ENCODE measurements around the gene BEGAIN.

BEGAIN gene

DNA sequence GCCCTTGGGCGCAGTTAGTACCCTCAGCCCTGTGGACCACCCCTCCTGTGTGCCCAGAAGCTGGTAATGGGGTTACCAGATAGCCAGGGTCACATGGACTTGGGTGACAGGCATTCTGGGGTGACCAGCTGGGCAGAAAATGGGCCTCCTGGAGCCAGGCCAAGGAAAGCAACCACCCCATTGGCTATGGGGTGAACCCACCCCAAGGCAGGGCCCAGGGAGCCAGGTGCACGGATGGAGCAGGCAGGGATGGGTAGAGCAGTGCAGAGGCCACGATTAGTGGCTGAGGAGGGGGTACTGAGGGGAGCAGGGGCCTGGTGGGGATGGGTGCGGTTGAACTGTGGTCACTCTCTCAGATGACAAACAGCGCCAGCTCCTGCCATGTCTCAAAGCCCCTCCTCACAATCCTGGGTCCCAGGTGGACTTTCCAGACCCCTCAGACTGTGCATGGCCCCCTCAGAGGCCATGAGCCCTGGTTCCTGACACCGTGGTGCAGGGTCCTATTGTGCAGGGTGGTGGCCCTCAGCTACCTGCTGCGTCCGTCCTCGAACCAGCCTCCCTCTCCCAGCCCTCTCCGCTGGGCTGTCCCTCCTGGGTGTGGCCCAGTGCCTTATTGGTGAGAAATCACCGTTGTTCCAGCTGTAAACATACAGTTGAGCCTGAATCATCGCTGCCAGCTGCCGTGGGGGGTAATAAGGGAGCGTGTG, 23.4 kb upstream of the BEGAIN start:
- Mint-ChIP-seq H3K9me3 (no peaks in the 10 kb centered on the region), H3K4me1 (no peaks in the 10 kb centered on the region), H3K36me3 (ENCODE audit: insufficient read depth) (no peaks in the 10 kb centered on the region), H3K27ac (ENCODE audit: low read depth) (no peak overlapping the region), H3K4me3 (no peak overlapping the region), H3K27me3 (peaks cover 42% of the 10 kb centered on the region)
- DNase-seq (ENCODE audit: low spot score in 2 of 2) (no peak), ATAC-seq (replicated peaks; ENCODE audit: extremely low read depth, poor library complexity, severe bottlenecking) (no peak)

DNA sequence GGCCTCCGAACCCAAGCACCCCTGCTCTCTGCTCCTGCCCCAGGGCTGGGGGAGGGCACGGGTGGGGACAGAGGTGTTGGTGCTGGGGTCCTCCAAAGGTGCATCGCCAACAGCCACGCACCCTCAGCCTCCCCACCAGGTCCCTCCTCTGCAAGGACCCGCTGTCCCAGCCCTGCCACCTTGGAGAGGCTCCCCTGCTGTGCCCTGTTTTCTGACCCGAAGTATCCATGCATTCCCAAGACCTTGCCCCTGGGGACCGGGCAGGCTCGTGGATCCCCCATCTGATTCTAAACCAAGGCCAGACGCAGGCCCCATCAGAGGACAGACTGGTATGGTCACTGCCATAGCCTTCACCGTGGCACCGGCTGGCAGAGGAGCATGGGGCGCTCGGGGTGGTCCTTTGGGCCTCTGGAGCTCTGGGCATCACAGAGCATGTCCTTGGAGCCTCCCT, 22.7 kb upstream of the BEGAIN start:
- H3K36me3 Mint-ChIP-seq (ENCODE audit: insufficient read depth): no peaks in the 10 kb centered on the region
- DNase-seq (ENCODE audit: low spot score in 2 of 2): no peak
- no peak overlapping the region for H3K4me3 Mint-ChIP-seq
- no peak overlapping the region for H3K27ac Mint-ChIP-seq (ENCODE audit: low read depth)
- no peaks in the 10 kb centered on the region for H3K4me1 Mint-ChIP-seq
- H3K9me3 Mint-ChIP-seq: no peaks in the 10 kb centered on the region
- peaks cover 42% of the 10 kb centered on the region for H3K27me3 Mint-ChIP-seq
- ATAC-seq (replicated peaks; ENCODE audit: extremely low read depth, poor library complexity, severe bottlenecking): no peak

DNA sequence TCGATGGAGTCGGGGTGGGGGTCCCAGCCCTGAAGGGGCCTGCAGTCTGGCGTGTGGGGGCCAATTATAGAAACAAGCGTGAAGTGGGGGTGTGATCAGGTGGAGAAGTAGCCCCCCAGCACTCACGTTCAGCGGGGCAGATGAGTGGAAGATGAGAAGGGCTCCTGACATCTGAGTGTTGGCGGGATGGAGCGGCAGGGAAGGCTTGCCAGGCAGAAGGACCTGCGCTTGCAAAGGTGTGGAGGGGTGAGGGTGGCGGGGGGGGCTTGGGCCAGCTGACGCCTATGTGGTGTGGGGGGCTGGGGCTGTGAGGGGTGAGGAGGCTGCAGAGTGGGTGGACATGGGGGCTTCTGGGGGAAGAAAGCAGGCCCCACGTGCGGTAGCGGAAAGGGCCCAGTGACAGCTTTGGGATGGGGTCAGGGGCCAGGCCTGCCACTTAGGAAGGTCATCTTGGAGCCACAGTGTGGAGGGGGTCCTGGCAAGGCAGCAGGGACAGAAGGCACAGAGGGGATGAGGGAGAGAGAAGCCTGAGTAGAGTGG, 22.2 kb upstream of the BEGAIN start:
- DNase-seq (ENCODE audit: low spot score in 2 of 2) (no peak), ATAC-seq (replicated peaks; ENCODE audit: extremely low read depth, poor library complexity, severe bottlenecking) (no peak)
- peaks cover 42% of the 10 kb centered on the region for H3K27me3 Mint-ChIP-seq
- no peak overlapping the region for H3K4me3 Mint-ChIP-seq
- no peaks in the 10 kb centered on the region for H3K4me1 Mint-ChIP-seq
- H3K36me3 Mint-ChIP-seq (ENCODE audit: insufficient read depth): no peaks in the 10 kb centered on the region
- H3K9me3 Mint-ChIP-seq: no peaks in the 10 kb centered on the region
- no peak overlapping the region for H3K27ac Mint-ChIP-seq (ENCODE audit: low read depth)

DNA sequence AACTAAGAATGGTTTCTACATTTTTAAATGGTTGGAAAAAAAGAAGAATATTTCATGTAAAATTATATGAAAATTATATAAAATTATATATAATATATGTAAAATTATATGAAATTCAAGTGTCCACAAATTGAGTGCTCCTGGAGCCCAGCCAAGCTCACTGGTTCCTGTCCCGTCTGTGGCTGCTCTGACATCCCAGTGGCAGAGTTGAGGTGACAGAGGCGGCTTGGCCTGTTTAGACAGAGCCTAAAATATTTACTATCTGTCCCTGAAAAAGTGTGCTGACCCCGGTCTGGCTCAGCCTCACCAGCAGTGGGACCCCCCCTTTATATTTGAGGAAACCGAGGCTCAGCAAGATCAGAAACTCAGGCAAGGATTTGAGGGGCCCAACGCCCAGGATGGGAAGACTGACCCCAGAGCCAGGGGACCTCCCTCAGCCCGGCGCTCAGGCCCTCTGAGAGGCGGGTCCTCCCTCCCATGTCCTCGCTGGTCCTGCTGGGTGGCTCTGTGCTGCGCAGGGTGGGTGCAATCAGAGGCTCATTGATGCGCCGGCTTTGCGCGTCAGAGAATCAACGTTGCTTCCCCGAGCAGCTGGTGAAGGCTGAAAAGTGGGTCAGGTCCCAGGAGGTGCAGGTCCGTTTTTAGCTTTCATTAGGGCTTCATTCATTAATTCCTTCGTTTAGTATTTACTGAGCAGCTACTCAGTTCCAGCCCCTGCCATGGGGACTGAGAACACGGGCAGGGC, 21.5 kb upstream of the BEGAIN start:
- Mint-ChIP-seq H3K9me3 (no peaks in the 10 kb centered on the region), H3K27ac (ENCODE audit: low read depth) (no peak overlapping the region), H3K36me3 (ENCODE audit: insufficient read depth) (no peaks in the 10 kb centered on the region), H3K4me1 (no peaks in the 10 kb centered on the region), H3K27me3 (peaks cover 42% of the 10 kb centered on the region), H3K4me3 (no peak overlapping the region)
- ATAC-seq (replicated peaks; ENCODE audit: extremely low read depth, poor library complexity, severe bottlenecking) (no peak), DNase-seq (ENCODE audit: low spot score in 2 of 2) (no peak)

DNA sequence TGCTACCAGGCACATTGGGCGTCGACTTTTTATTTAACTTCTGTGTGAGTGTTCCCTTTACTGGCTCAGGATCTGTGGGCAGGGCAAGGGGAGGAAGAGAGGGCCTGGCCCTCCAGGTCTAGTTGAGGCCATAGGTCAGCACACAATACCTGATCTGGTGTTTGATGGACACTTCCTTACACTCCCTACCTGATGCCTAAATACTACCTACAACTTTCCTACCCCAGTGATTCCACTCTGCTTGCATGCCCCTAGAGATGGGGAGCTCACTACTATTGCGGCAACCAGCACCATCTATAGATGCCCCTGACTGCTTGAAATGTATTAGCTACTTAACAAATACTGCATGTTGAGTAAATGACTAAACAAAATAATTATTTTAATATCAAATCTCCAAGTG, 20.8 kb upstream of the BEGAIN start:
- H3K27me3 Mint-ChIP-seq: peaks cover 42% of the 10 kb centered on the region
- no peak overlapping the region for H3K4me3 Mint-ChIP-seq
- H3K36me3 Mint-ChIP-seq (ENCODE audit: insufficient read depth): no peaks in the 10 kb centered on the region
- H3K4me1 Mint-ChIP-seq: no peaks in the 10 kb centered on the region
- no peak for DNase-seq (ENCODE audit: low spot score in 2 of 2)
- ATAC-seq (replicated peaks; ENCODE audit: extremely low read depth, poor library complexity, severe bottlenecking): no peak
- H3K9me3 Mint-ChIP-seq: no peaks in the 10 kb centered on the region
- H3K27ac Mint-ChIP-seq (ENCODE audit: low read depth): no peak overlapping the region

DNA sequence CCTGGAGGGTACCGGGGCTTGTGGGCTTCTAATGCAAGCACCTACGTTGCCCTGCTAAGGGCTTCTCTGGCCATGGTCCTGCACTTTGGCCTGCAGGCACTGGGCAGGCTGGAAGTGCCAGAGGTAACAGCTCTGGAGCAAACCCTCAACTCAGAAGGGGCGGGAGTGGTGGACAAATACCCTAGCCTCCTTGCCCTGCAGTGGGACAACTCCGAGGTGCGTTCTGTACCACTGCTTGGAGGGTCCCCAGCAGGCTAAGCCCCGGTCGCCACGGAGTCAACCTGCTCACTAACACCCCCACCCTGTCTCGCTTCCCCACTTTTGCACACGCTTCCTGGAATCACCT, 20.4 kb upstream of the BEGAIN start:
- H3K27me3 Mint-ChIP-seq: peaks cover 42% of the 10 kb centered on the region
- ATAC-seq (replicated peaks; ENCODE audit: extremely low read depth, poor library complexity, severe bottlenecking): no peak
- H3K4me3 Mint-ChIP-seq: no peak overlapping the region
- no peak for DNase-seq (ENCODE audit: low spot score in 2 of 2)
- H3K9me3 Mint-ChIP-seq: peaks cover 3% of the 10 kb centered on the region
- H3K27ac Mint-ChIP-seq (ENCODE audit: low read depth): no peak overlapping the region
- H3K4me1 Mint-ChIP-seq: no peaks in the 10 kb centered on the region
- no peaks in the 10 kb centered on the region for H3K36me3 Mint-ChIP-seq (ENCODE audit: insufficient read depth)

DNA sequence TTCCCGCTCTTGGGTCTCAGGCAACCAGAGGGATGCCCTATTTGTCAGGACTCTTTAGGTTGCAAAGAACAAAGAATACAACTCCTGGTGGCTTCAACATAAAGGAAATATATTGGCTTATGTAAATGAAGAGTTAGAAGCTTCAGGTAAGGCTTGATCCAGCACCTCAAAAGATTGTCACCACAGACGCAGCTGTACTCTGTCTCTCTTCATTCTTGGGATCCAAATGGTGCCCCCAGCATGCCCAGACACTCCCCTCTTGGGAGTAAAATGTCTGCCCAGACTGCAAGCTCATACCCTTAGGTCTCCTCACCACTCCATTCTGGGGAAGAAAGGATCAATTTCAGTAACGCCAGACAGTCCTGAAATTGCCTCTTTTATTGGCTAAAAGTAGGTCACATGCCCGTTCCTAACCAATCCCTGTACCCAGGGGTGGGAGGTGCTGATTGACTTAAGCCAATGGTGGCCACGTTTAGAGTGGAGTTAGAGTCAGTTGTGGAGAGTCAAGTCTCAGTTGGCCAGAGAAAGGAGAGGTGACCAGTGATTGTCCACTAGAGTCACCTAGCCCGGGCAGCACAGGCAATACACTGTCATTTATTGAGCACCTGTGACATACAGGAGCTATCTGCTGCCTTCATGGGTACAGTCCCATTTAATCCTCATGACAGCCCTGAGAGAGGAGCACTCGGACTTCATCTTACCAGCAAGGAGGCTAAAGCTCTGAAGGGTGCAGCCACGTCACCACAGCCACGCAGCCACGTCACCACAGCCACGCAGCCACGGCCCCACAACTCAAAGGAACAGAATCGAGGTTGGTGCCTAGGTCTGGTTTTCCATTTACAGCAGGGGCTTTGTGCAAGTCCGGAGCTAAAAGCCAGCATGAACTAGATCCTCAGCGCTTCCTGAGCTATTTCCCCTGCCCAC, 19.7 kb upstream of the BEGAIN start:
- Mint-ChIP-seq H3K36me3 (ENCODE audit: insufficient read depth) (no peaks in the 10 kb centered on the region), H3K27ac (ENCODE audit: low read depth) (no peak overlapping the region), H3K9me3 (peaks cover 8% of the 10 kb centered on the region), H3K4me3 (no peak overlapping the region), H3K27me3 (peaks cover 46% of the 10 kb centered on the region), H3K4me1 (no peaks in the 10 kb centered on the region)
- ATAC-seq (replicated peaks; ENCODE audit: extremely low read depth, poor library complexity, severe bottlenecking) (no peak), DNase-seq (ENCODE audit: low spot score in 2 of 2) (no peak)

DNA sequence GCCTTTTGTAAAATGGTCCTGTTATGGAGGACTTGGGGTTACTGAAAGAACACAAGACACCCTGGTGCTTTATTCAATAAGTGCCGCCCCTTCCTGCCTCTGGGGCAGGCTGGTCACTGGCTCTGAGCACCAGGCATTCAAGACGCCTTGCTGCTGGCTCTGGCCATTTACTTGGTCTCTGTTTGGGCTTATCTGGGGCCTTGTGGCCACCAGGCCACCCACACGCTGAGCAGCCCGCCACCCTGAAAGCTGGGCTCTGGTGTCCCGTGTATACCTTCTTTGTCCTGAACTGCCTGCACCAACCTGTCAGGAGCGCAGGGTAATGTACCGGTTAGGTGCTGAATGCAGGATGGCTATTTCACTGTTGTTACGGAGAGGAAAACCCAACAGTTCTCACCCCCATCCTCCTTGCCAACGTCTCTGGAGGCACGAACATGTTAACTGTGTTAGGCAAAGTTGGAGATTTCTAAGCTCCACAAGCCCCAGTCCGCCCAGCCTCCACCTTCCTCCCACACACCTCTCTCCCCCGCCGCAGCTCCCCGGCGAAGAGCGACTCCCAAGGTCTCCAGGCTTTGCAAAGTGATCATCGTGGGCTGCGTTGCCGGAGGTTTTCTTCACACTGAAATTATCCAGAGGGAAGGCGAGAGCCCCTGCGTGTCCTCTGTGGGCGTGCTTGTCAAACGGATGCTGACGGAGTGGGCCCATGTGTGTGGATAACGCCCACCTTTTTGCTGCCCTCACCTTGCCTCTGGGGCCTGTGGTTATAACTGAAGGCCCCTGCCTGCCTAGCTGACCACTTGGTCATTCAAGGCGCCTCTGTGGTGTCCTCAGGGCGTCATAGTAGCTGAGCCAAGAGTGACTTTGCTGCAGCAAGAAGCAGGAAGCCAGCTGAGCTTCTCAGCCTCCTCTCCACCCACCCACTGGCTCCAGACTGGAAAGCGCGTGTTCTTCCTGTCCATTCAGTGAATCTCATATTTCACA, 18.8 kb upstream of the BEGAIN start:
- Mint-ChIP-seq H3K4me1 (no peaks in the 10 kb centered on the region), H3K27me3 (peaks cover 56% of the 10 kb centered on the region), H3K27ac (ENCODE audit: low read depth) (no peak overlapping the region), H3K4me3 (no peak overlapping the region), H3K9me3 (peaks cover 16% of the 10 kb centered on the region), H3K36me3 (ENCODE audit: insufficient read depth) (no peaks in the 10 kb centered on the region)
- no peak for ATAC-seq (replicated peaks; ENCODE audit: extremely low read depth, poor library complexity, severe bottlenecking)
- no peak for DNase-seq (ENCODE audit: low spot score in 2 of 2)

DNA sequence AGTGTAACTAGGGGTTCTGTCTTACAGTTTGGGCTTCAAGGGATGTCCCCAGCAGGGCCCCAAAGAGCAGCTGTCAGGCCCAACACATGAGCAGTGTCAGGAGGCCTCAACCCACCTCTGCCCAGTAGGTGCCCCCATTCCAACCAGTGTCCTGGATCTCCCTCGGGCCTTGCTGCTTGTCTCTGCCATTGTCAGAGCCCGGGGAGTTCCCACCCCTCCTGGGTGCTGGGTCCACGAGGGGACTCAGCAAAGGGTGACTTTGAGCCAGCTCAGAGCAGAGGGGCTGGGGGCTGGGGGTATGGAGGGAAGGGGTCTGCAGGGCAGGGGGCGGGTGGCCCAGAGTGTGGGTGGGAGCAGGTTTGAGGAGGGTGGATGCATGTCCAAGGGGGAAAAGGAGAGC, 18.0 kb upstream of the BEGAIN start:
- Mint-ChIP-seq H3K9me3 (peaks cover 18% of the 10 kb centered on the region), H3K27me3 (peaks cover 64% of the 10 kb centered on the region), H3K4me3 (no peak overlapping the region), H3K4me1 (no peaks in the 10 kb centered on the region), H3K36me3 (ENCODE audit: insufficient read depth) (no peaks in the 10 kb centered on the region), H3K27ac (ENCODE audit: low read depth) (no peak overlapping the region)
- no peak for ATAC-seq (replicated peaks; ENCODE audit: extremely low read depth, poor library complexity, severe bottlenecking)
- DNase-seq (ENCODE audit: low spot score in 2 of 2): no peak

DNA sequence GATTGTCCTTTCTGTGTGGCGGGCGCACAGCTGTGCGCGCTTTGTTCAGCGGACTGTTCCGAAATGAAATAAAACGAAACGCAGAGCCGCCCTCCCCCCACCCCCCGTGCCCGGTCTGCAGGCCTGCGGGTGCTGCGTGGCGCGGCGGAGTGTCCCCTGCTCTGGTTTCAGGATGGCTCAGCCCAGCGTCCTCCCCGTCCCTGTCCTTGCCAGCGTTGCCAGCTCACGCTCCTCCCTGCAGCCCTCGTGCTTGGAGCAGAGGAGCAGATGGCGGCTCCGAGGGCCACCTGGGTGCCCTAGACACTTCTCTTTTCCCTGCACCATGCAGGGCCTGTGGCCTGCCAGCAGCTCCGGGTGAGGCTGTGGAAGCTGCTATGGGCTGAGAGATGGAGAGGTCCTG, 17.5 kb upstream of the BEGAIN start:
- no peak for DNase-seq (ENCODE audit: low spot score in 2 of 2)
- Mint-ChIP-seq H3K4me3 (no peak overlapping the region), H3K27me3 (peaks cover 65% of the 10 kb centered on the region), H3K27ac (ENCODE audit: low read depth) (no peak overlapping the region), H3K9me3 (peaks cover 18% of the 10 kb centered on the region), H3K36me3 (ENCODE audit: insufficient read depth) (no peaks in the 10 kb centered on the region), H3K4me1 (no peaks in the 10 kb centered on the region)
- ATAC-seq (replicated peaks; ENCODE audit: extremely low read depth, poor library complexity, severe bottlenecking): no peak

DNA sequence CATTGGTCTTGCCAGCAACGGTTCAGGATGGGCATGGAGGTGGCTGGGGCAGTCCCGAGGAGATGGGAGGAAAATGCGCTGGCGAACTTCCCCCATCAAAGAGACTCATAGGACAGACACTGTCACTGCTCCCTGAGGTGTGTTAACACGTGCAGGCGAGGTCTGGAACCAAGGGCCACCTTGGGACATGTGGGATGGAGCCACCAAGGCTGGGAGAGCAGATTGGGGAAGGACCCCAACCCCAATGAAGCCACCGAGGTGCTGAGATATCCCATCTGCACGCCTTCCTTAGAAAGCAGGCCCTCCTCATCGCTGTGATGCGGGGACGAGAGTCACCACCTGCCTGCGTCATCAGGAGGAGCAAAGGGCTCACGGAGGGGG, 16.9 kb upstream of the BEGAIN start:
- Mint-ChIP-seq H3K4me1 (no peaks in the 10 kb centered on the region), H3K27me3 (peaks cover 65% of the 10 kb centered on the region), H3K27ac (ENCODE audit: low read depth) (no peak overlapping the region), H3K36me3 (ENCODE audit: insufficient read depth) (peaks cover 2% of the 10 kb centered on the region), H3K9me3 (peaks cover 18% of the 10 kb centered on the region), H3K4me3 (no peak overlapping the region)
- no peak for ATAC-seq (replicated peaks; ENCODE audit: extremely low read depth, poor library complexity, severe bottlenecking)
- DNase-seq (ENCODE audit: low spot score in 2 of 2): no peak
